ENCODE results near the gene MAP4K1.

The MAP4K1 gene

GRCh38 chr19:38563475-38563874, 54.3 kb downstream of the MAP4K1 start:
- no peaks in the 10 kb centered on the region for H3K36me3 ChIP-seq (ENCODE audit: control insufficient read depth in 2 of 2, insufficient read depth in 1 of 2, low read length in 2 of 2)
- H3K9me3 ChIP-seq (ENCODE audit: control insufficient read depth, insufficient read depth, low read depth, low read length): no peaks in the 10 kb centered on the region; the same call in 1 of the 2 replicates
- TF ChIP-seq ZNF664 (tag by site-specific recombination; IDR thresholded peaks at IDR 0.05): peak; percentile 90
- no peak for TF ChIP-seq ZBTB21 (tag by site-specific recombination; IDR thresholded peaks at IDR 0.05)
- H3K4me1 ChIP-seq (ENCODE audit: control insufficient read depth, insufficient read depth, low read length): no peaks in the 10 kb centered on the region; the same call in 1 of the 2 replicates
- no peak overlapping the region for H3K4me3 ChIP-seq (ENCODE audit: low read depth, low read length)
- ChIA-PET POLR2A (no interaction called here), CTCF (interaction anchor here (0.5 to 1.7 kb wide), 3 partner anchors 18 to 312 kb away, joined by 3 to 8 read pairs (median 6); no protein-coding TSS in a partner anchor)
- H3K27ac ChIP-seq (ENCODE audit: extremely low read depth, low read depth, low read length): no peak overlapping the region

- Histone ChIP-seq H3K4me3 (ENCODE audit: low read depth, low read length) (no peak overlapping the region), H3K27ac (ENCODE audit: extremely low read depth, low read depth, low read length) (no peak overlapping the region), H3K4me1 (ENCODE audit: control insufficient read depth, insufficient read depth, low read length) (peaks cover 3% of the 10 kb centered on the region; the same call in 1 of the 2 replicates), H3K9me3 (ENCODE audit: control insufficient read depth, insufficient read depth, low read depth, low read length) (no peaks in the 10 kb centered on the region; the same call in 1 of the 2 replicates), H3K36me3 (ENCODE audit: control insufficient read depth in 2 of 2, insufficient read depth in 1 of 2, low read length in 2 of 2) (no peaks in the 10 kb centered on the region)
- POLR2A ChIA-PET: no interaction called here
- CTCF ChIA-PET: interaction anchor here (1.1 to 2.0 kb wide), 3 partner anchors 10 to 74 kb away, joined by 5 to 6 read pairs (median 6); no protein-coding TSS in a partner anchor
- TF ChIP-seq KLF1 (tag by site-specific recombination; IDR thresholded peaks at IDR 0.05) (no peak), PRDM1 (tag by site-specific recombination; IDR thresholded peaks at IDR 0.05) (no peak), ZNF26 (tag by site-specific recombination; IDR thresholded peaks at IDR 0.05) (no peak), ZNF513 (tag by site-specific recombination; IDR thresholded peaks at IDR 0.05) (no peak), ZNF362 (tag by site-specific recombination; IDR thresholded peaks at IDR 0.05) (no peak), ZNF2 (tag by site-specific recombination; IDR thresholded peaks at IDR 0.05) (no peak), KLF17 (tag by site-specific recombination; IDR thresholded peaks at IDR 0.05) (peak; percentile 48; the same call in 1 of the 2 replicates), GLIS2 (tag by site-specific recombination; IDR thresholded peaks at IDR 0.05) (peak; percentile 39; the same call in 1 of the 2 replicates), ZNF239 (tag by site-specific recombination; IDR thresholded peaks at IDR 0.05) (no peak), MZF1 (tag by site-specific recombination; IDR thresholded peaks at IDR 0.05; ENCODE audit: borderline replicate concordance) (no peak), ZNF280D (tag by site-specific recombination; IDR thresholded peaks at IDR 0.05) (no peak), ZNF529 (tag by site-specific recombination; IDR thresholded peaks at IDR 0.05; ENCODE audit: insufficient replicate concordance) (no peak), KLF9 (tag by site-specific recombination; IDR thresholded peaks at IDR 0.05; ENCODE audit: low read depth) (0 out of 2 replicates have a peak, but pooled peaks have one; percentile 14), PBX3 (CRISPR knock-in tag; IDR thresholded peaks at IDR 0.05) (no peak), MEIS1 (CRISPR knock-in tag; IDR thresholded peaks at IDR 0.05; ENCODE audit: borderline replicate concordance) (no peak), ZNF639 (tag by site-specific recombination; IDR thresholded peaks at IDR 0.05) (no peak), AEBP2 (tag by site-specific recombination; IDR thresholded peaks at IDR 0.05; ENCODE audit: borderline replicate concordance) (no peak), KLF10 (tag by site-specific recombination; IDR thresholded peaks at IDR 0.05) (0 out of 2 replicates have a peak, but pooled peaks have one; percentile 45), ZNF211 (tag by site-specific recombination; IDR thresholded peaks at IDR 0.05; ENCODE audit: low read depth) (no peak), TRIM28 (IDR thresholded peaks at IDR 0.05; ENCODE audit: borderline replicate concordance, low read length) (no peak)
These were observed 55.7 kb downstream of the MAP4K1 start for GRCh38 chr19:38562096-38562495.
